ENCODE results near the gene PAN2.
A peak's percentile ranks its signal among the peaks of the same experiment; 100 is the strongest.

Gene PAN2

GRCh38 chr12:56315622-56316473 is 18.0 kb downstream of the PAN2 start, which contains the start of gene CNPY2:
Gene CNPY2 (minus strand): TSS chr12:56315988. CDS start chr12:56315217, 771 bp downstream.
- Histone ChIP-seq H3K4me3 (peak within 1 kb of the TSS; percentile 67 to 93 (median 89)), H3K27ac (peak within 1 kb of the TSS; percentile 79 to 99 (median 95))

GRCh38 chr12:56315249-56315621 is 18.6 kb downstream of the PAN2 start:
- H3K27ac ChIP-seq: peak overlapping the region; percentile 79 to 99 (median 95)
- H3K4me3 ChIP-seq: peak overlapping the region; percentile 67 to 93 (median 89)

DNA sequence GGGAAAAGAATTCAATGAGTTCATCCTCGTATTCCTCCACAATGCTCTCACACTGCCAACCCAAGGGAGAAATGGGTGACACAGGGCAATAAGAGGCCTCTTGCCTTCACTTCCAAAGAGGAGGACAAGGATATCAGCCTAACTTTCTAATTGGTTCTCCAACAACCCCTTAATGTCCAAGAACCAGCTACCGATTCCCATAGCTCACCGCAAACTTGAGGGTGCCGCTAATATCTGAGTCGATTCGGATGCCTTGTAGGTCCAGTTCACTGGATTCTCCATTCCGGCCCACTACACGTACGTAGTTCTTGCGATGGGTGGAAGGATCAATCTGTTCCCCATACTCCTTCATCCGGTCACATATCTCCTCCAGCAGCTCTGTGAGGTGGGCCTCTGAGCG is 22.8 kb downstream of the PAN2 start:
- no peak overlapping the region for H3K27ac ChIP-seq

GRCh38 chr12:56308714-56309113 is 25.1 kb downstream of the PAN2 start:
- no peak overlapping the region for H3K27ac ChIP-seq
- H3K4me3 ChIP-seq: no peak overlapping the region

More for the DNA sequence above, 22.8 kb downstream of the PAN2 start:
- no peak overlapping the region for H3K4me3 ChIP-seq

DNA sequence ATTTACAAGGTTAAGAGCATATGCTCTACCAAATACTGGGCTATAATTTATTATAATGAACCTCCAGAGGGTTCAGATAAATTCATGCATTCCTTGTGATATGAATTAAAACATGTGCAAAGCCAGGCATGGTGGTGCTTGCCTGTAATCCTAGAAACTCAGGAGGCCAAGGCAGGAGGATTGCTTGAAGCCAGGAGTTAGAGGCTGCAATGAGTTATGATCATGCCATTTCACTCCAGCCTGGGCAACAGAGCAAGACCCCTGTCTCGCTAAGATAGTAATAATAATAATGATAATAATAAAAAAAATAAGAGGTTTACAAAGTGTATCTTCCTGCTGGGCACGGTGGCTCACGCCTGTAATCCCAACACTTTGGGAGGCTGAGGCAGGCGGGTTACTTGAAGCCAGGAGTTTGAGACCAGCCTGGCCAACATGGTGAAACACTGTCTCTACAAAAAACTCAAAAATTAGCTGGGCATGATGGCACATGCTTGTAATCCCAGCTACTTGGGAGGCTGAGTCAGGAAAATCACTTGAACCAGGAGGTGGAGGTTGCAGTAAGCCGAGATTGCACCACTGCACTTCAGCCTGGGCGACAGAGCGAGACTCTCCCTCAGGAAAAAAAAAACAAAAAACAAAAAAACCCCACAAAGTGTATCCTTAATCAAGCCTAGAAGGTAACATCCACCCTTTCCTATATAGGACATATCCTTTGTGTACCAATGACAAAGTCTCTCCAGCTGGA is 26.4 kb downstream of the PAN2 start:
- no peak overlapping the region for H3K27ac ChIP-seq
- no peak overlapping the region for H3K4me3 ChIP-seq

DNA sequence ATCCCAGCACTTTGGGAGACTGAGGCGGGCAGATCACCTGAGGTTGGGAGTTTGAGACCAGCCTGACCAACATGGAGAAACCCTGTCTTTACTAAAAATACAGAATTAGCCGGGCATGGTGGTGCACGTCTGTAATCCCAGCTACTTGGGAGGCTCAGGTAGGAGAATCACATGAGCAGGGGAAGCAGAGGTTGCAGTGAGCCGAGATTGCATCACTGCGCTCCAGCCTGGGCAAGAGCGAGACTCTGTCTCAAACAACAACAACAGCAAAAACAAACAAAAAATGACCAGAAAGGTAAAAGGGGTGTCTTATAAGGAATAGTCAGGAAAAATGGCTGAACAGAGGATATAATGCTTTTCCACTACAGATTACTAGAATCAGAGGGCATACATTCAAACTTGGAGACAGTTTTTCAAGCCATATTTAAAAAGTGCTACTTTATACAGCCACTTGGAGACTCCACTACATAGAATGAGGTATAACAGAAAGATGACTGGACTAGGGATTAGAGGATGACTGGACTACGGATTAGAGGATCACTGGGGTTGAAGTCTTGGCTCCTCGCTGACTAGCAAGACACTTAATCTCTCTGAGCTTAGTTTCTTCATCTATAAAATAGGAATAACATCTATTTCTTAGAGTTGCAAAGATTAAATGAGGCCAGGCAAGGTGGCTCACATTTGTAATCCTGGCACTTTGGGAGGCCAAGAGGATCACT is 28.8 kb downstream of the PAN2 start:
- Histone ChIP-seq H3K27ac (peak overlapping the region in 1 of 21 experiments; percentile 4), H3K4me3 (no peak overlapping the region)

GRCh38 chr12:56304276-56304675 is 29.5 kb downstream of the PAN2 start:
- no peak overlapping the region for H3K4me3 ChIP-seq
- no peak overlapping the region for H3K27ac ChIP-seq

DNA sequence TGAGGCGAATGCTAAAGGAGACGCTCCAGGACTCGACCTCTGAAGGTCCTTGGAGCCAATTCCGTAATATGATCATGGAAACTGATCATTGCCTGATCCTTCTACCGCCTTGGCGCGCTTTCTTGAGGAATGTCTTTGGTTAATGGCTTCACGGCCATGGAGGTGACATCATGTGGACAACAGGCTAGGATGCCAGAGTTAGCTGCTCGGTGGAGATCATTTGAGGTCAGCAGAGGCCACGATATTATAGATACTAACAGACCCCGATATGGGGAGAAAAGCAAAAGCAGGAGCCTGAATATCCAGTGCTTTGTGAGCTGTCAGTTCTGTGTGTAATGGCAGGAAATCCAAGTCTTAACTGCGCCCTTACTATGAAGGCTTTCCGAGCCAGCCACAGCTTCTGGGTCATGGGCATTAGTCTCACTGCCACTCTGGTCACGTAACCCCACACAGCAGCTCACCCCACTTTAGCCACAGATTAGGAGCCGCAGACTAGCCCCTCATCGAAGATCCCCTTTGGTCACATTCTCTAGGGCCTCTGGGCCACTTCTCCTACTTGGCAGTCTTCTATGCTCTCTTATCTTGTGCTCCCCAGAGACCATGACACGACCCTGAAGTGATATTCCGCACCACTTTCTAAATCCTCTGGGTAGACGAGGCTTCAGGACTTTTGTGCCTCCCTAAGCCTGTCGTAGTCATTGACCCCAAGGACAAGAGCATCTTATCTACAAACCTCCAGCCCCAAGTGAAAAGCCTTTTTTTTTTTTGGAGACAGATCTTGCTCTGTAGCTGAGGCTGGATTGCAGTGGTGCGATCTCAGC is 32.9 kb downstream of the PAN2 start:
- H3K27ac ChIP-seq: peak overlapping the region in 20 of 21 experiments; percentile 81 to 98 (median 96)
- peak overlapping the region; percentile 44 to 88 (median 73) for H3K4me3 ChIP-seq

- H3K4me3 ChIP-seq: peak within 1 kb of the TSS; percentile 44 to 88 (median 73)
- H3K27ac ChIP-seq: peak within 1 kb of the TSS; percentile 73 to 98 (median 96)
Measured at GRCh38 chr12:56299853-56300643, 33.8 kb downstream of the PAN2 start, which contains the start of gene CS. Gene CS (minus strand): TSS chr12:56300330. CDS start chr12:56300201, 129 bp downstream.

GRCh38 chr12:56299308-56299852 is 34.4 kb downstream of the PAN2 start:
- peak overlapping the region; percentile 73 to 98 (median 96) for H3K27ac ChIP-seq
- peak overlapping the region; percentile 44 to 88 (median 73) for H3K4me3 ChIP-seq

GRCh38 chr12:56298828-56299227 is 35.0 kb downstream of the PAN2 start:
- peak overlapping the region; percentile 44 to 88 (median 73) for H3K4me3 ChIP-seq
- H3K27ac ChIP-seq: peak overlapping the region in 15 of 21 experiments; percentile 32 to 98 (median 95)

DNA sequence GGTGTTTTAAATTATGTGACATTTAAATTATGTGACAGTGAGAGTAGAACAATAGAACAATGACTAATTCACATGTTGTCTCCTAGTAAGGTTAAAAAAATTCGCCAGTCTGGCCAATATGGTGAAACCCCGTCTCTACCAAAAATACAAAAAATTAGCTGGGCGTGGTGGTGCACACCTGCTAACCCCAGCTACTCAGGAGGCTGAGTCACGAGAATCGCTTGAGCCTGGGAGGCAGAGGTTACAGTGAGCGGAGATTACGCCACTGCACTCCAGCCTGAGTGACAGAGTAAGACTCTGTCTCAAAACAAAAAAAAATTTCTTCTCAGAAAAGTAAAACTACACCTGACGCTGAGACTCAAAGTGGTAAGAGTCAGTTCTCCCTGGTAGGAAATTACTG is 36.4 kb downstream of the PAN2 start:
- no peak overlapping the region for H3K4me3 ChIP-seq
- H3K27ac ChIP-seq: peak overlapping the region in 1 of 21 experiments; percentile 0

DNA sequence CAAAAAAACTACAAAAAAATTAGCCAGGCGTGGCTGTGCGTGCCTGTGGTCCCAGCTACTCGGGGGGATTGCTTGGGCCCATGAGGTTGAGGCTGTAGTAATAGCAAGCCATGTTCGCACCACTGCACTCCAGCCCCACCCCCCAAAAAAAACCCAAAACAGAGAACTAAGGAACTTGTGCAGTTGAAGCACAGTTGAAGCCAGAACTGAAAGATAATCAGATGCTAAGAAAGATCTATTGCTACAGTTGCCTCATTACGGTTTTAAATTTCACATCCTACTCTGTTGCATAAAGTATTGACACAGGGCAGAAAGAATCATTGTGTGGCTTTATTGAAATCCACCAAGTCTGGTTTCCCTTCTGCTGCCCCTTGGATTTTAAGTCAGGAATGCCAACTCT is 37.5 kb downstream of the PAN2 start:
- no peak overlapping the region for H3K4me3 ChIP-seq

DNA sequence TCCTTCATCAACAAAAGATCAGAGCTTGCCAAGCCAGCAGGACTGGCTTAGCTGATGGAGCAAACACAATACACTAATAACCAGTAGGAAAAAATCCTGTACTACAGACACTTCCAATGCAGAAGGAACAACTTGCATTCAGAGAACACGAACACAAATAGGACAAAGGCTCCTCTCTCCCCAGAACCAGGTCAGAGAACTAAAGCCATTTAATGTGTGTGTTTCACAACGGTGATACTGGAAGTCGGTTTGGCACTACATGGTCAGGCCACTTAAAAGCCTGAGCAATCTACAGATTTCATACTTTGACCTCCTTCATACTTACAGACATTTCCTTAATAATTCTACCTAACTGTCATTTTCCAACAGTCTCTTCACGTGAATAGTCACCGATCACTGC is 40.0 kb downstream of the PAN2 start:
- Histone ChIP-seq H3K4me3 (no peak overlapping the region), H3K27ac (peak overlapping the region in 1 of 21 experiments; percentile 33)

More for the DNA sequence above, 37.5 kb downstream of the PAN2 start:
- H3K27ac ChIP-seq: peak overlapping the region in 1 of 21 experiments; percentile 62

DNA sequence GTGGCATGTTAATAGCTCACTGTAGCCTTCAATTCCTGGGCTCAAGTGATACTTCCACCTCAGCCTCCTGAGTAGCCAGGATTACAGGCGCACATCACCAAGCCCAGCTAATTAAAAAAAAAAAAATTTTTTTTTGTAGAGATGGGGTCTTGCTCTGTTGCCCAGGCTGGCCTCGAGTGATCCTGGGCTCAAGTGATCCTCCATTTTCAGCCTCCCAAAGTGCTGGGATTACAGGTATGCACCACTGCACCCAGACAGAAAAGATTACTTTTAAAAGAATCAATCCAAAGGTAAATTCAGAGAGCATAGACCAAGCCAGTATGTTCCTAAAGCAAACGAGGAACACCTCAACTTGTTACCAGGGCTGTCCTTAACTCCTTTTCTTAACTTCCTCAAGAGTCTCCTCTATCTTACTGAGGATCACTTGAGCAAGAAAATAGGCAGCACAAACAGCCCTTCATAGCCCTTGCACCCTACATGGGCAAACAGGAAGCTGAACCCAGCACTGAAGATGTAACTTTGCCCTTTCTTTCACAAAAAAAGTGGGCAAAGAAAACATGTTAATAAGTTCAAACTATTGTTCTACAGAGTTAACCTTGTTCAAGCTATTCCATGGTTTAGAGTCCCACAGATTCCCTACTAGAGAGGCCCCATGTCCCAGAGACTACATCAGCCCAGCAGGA is 45.0 kb downstream of the PAN2 start:
- H3K4me3 ChIP-seq: no peak overlapping the region
- peak overlapping the region in 1 of 21 experiments; percentile 17 for H3K27ac ChIP-seq

DNA sequence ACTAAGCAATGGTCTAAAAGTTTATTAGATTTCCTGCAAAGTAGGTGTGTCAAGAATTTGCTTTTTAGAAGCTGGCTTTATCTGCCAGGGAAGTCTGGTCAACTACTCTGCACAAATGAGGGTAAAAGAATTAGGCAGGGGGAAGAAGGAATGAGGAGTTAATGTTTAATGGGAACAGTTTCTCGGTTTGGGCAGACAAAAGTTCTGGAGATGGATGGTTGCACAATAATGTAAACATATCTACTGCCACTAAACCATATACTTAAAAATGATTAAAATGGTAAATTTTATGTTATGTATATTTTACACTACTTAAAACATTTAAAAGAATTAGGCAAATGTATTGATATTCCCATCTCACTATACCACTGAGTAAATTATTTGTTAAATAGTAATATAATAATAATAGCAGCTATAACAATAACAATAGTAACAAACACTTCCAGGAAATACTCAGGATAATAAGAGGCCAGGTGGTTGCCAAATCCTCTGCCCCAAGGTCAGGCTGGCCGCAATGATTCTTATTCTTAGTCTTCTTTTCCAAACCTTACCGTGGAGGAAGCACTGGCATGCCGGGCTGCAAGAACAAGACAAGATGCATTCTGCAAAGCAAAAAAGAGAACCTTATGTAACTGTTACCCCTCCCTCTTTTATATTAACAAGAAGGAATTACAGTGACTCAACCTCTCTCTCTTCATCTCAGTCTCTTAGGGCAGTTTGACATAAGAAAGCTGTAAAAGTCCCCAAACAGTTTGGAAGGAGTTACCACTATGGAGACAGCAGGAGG is 47.6 kb downstream of the PAN2 start:
- peak overlapping the region in 2 of 21 experiments; percentile 0 to 16 for H3K27ac ChIP-seq
- H3K4me3 ChIP-seq: no peak overlapping the region
